GM20431 (cell line): Measurements from ENCODE around the gene OR5AC2.

Source experiments
- in situ Hi-C: fragments of 300-500 bp; cut with MseI, MboI; formaldehyde crosslinking; loops from one replicate; pipeline ENCODE4 v1.15.0; 2020; ENCODE audit warnings: low sequenced_read_pairs; ENCODE audit not compliant: unreplicated experiment

Gene OR5AC2

GRCh38 chr3:98086873-98087272 is at the start of gene OR5AC2:
TSS of gene OR5AC2 (plus strand) at chr3:98087173. CDS start at chr3:98087173, 0 bp downstream.
- in situ Hi-C loops = no loop called here

- in situ Hi-C loops = loop anchor here (10.0 kb wide), 1 partner anchor 287 kb away; no protein-coding TSS in a partner anchor
These were observed 48.7 kb upstream of the OR5AC2 start for GRCh38 chr3:98038286-98038685.

- in situ Hi-C loops = loop anchor here (10.0 kb wide), 1 partner anchor 286 kb away; no protein-coding TSS in a partner anchor
These were observed 48.1 kb upstream of the OR5AC2 start for GRCh38 chr3:98038876-98039275.

- in situ Hi-C loops = loop anchor here (10.0 kb wide), 1 partner anchor 285 kb away; no protein-coding TSS in a partner anchor
These were observed 47.5 kb upstream of the OR5AC2 start for GRCh38 chr3:98039322-98040024.

GRCh38 chr3:98041350-98041749 is 45.6 kb upstream of the OR5AC2 start:
- in situ Hi-C loops = no loop called here

- in situ Hi-C loops = no loop called here
These were observed 38.4 kb upstream of the OR5AC2 start for GRCh38 chr3:98048586-98048985.

- in situ Hi-C loops = no loop called here
These were observed 37.7 kb upstream of the OR5AC2 start for GRCh38 chr3:98049271-98049670.

GRCh38 chr3:98056035-98056434 is 30.9 kb upstream of the OR5AC2 start:
- in situ Hi-C loops = no loop called here

GRCh38 chr3:98057631-98058030 is 29.3 kb upstream of the OR5AC2 start:
- in situ Hi-C loops = no loop called here

- in situ Hi-C loops = no loop called here
These were observed 28.6 kb upstream of the OR5AC2 start for GRCh38 chr3:98058244-98058960.

- in situ Hi-C loops = no loop called here
These were observed 18.1 kb upstream of the OR5AC2 start for GRCh38 chr3:98068824-98069223.

- in situ Hi-C loops = no loop called here
These were observed 16.1 kb upstream of the OR5AC2 start for GRCh38 chr3:98070840-98071239.

- in situ Hi-C loops = no loop called here
These were observed 13.5 kb upstream of the OR5AC2 start for GRCh38 chr3:98073486-98073885.

- in situ Hi-C loops = no loop called here
These were observed 8.9 kb downstream of the OR5AC2 start for GRCh38 chr3:98095882-98096281.

GRCh38 chr3:98099848-98100247 is 12.9 kb downstream of the OR5AC2 start:
- in situ Hi-C loops = no loop called here

- in situ Hi-C loops = no loop called here
These were observed 21.2 kb downstream of the OR5AC2 start for GRCh38 chr3:98108162-98108561.

GRCh38 chr3:98109807-98110549 is 23.0 kb downstream of the OR5AC2 start:
- in situ Hi-C loops = no loop called here

- in situ Hi-C loops = no loop called here
These were observed 23.6 kb downstream of the OR5AC2 start for GRCh38 chr3:98110550-98110908.

GRCh38 chr3:98114264-98114663 is 27.3 kb downstream of the OR5AC2 start:
- in situ Hi-C loops = no loop called here

- in situ Hi-C loops = no loop called here
These were observed 28.7 kb downstream of the OR5AC2 start for GRCh38 chr3:98115717-98116116.

- in situ Hi-C loops = no loop called here
These were observed 43.4 kb downstream of the OR5AC2 start, which contains the start of gene OR5H1 for GRCh38 chr3:98130421-98130820. TSS of gene OR5H1 (plus strand) at chr3:98130721. CDS start at chr3:98132698, 1,977 bp downstream.
